D721Med (cell line): ENCODE data around the gene SHANK2.
"Not testable (repeated sequence)": the region's sequence is repeated elsewhere in the genome, so short reads cannot be mapped to it uniquely, and the experiment has no call there.

Experiments
- DNase-seq: peaks from one replicate; pipeline ENCODE4 v3.0.0; 2011; ENCODE audit warnings: low spot score; ENCODE audit not compliant: insufficient read length
- FAIRE-seq: peaks from 2 replicates; lab custom pipeline; 2011; peaks lifted over from hg19 to GRCh38; lab: Jason Lieb, UNC
- CTCF ChIP-seq: IDR thresholded peaks from 2 replicates; pipeline ENCODE4 v1.5.1; 2012; ENCODE audit warnings: mild to moderate bottlenecking, control low read depth; ENCODE audit not compliant: insufficient read depth; ENCODE audit errors: missing control alignments

Gene SHANK2

GRCh38 chr11:71238941-71239340, 13.4 kb downstream of the SHANK2 start:
- TF ChIP-seq CTCF: no peak
- FAIRE-seq (no peak), DNase-seq (no peak)

- no peak for DNase-seq
- FAIRE-seq: no peak
These were observed 14.0 kb downstream of the SHANK2 start for GRCh38 chr11:71238285-71238875.

GRCh38 chr11:71237853-71238252, 14.5 kb downstream of the SHANK2 start:
- DNase-seq: no peak
- TF ChIP-seq CTCF: no peak
- FAIRE-seq: no peak

More at GRCh38 chr11:71238285-71238875, 14.0 kb downstream of the SHANK2 start:
- no peak for TF ChIP-seq CTCF

- FAIRE-seq (no peak), DNase-seq (no peak)
- no peak for TF ChIP-seq CTCF
These were observed 15.4 kb downstream of the SHANK2 start for GRCh38 chr11:71236836-71237475.

- TF ChIP-seq CTCF: no peak
- FAIRE-seq (no peak), DNase-seq (no peak)
These were observed 16.7 kb downstream of the SHANK2 start for GRCh38 chr11:71235719-71236118.

GRCh38 chr11:71233896-71234852, 18.2 kb downstream of the SHANK2 start:
- FAIRE-seq, DNase-seq: not testable (repeated sequence)

GRCh38 chr11:71232364-71232763, 20.0 kb downstream of the SHANK2 start:
- no peak for TF ChIP-seq CTCF
- no peak for DNase-seq
- no peak for FAIRE-seq
